Glomerular visceral epithelial cell (primary cell): ENCODE data around the gene C14orf119.
A peak's percentile ranks its signal among the peaks of the same experiment; 100 is the strongest.

ENCODE experiments used
- DNase-seq: peaks from one replicate; pipeline ENCODE4 v3.0.0-alpha.2; 2016; ENCODE audit errors: extremely low spot score

C14orf119 gene

GRCh38 chr14:23095196-23096108 is at the start of gene C14orf119:
TSS of gene C14orf119 (plus strand) at chr14:23095505. CDS start at chr14:23097659, 2,154 bp downstream.
- DNase-seq: peak; percentile 100

- DNase-seq: peak; percentile 20
Measured at GRCh38 chr14:23047034-23047634, 48.2 kb upstream of the C14orf119 start.

- no peak for DNase-seq
Measured at GRCh38 chr14:23047751-23048693, 47.3 kb upstream of the C14orf119 start.

GRCh38 chr14:23049011-23049410 is 46.3 kb upstream of the C14orf119 start:
- DNase-seq: no peak

GRCh38 chr14:23051141-23052057 is 43.9 kb upstream of the C14orf119 start:
- DNase-seq: no peak

- DNase-seq: no peak
Measured at GRCh38 chr14:23052182-23052623, 43.1 kb upstream of the C14orf119 start.

- DNase-seq: no peak
Measured at GRCh38 chr14:23052671-23053070, 42.6 kb upstream of the C14orf119 start.

- DNase-seq: no peak
Measured at GRCh38 chr14:23053426-23053825, 41.9 kb upstream of the C14orf119 start.

GRCh38 chr14:23054000-23054811 is 41.1 kb upstream of the C14orf119 start:
- DNase-seq: no peak

GRCh38 chr14:23055147-23055550 is 40.2 kb upstream of the C14orf119 start:
- no peak for DNase-seq

GRCh38 chr14:23055621-23056144 is 39.6 kb upstream of the C14orf119 start:
- peak; percentile 46 for DNase-seq

- peak; percentile 84 for DNase-seq
Measured at GRCh38 chr14:23056145-23056955, 39.0 kb upstream of the C14orf119 start.

GRCh38 chr14:23056956-23057756 is 38.1 kb upstream of the C14orf119 start, which contains the start of gene CDH24:
TSS of gene CDH24 (minus strand) at chr14:23057520. CDS start at chr14:23055733, 1,787 bp downstream.
- DNase-seq: peak; percentile 85

- DNase-seq: peak; percentile 91
Measured at GRCh38 chr14:23057757-23058653, 37.3 kb upstream of the C14orf119 start.

- DNase-seq: no peak
Measured at GRCh38 chr14:23058654-23059504, 36.4 kb upstream of the C14orf119 start.
